ENCODE measurements around the gene EDEM2. TPM values are rescaled to one million over a fixed set of nuclear protein-coding genes. Genes with fewer than 3 reads are reported as not detected.

EDEM2 gene
- total RNA-seq, 4 donors from 2014 or later, result 7.2 to 12.2 (median 9.5) TPM

- Histone ChIP-seq H3K4me1 (no peaks in the 10 kb centered on the region), H3K36me3 (no peaks in the 10 kb centered on the region), H3K4me3 (no peak overlapping the region), H3K27ac (no peak overlapping the region), H3K9me3 (no peaks in the 10 kb centered on the region), H3K27me3 (no peaks in the 10 kb centered on the region)
- no peak for DNase-seq
- in situ Hi-C loops (cut with MboI; ENCODE audit: low sequenced_read_pairs in 4 of 4) (no loop called here), intact Hi-C loops (cut with DNase I; ENCODE audit: low total_unique reads) (no loop called here)
- TF ChIP-seq, protein P1, sequence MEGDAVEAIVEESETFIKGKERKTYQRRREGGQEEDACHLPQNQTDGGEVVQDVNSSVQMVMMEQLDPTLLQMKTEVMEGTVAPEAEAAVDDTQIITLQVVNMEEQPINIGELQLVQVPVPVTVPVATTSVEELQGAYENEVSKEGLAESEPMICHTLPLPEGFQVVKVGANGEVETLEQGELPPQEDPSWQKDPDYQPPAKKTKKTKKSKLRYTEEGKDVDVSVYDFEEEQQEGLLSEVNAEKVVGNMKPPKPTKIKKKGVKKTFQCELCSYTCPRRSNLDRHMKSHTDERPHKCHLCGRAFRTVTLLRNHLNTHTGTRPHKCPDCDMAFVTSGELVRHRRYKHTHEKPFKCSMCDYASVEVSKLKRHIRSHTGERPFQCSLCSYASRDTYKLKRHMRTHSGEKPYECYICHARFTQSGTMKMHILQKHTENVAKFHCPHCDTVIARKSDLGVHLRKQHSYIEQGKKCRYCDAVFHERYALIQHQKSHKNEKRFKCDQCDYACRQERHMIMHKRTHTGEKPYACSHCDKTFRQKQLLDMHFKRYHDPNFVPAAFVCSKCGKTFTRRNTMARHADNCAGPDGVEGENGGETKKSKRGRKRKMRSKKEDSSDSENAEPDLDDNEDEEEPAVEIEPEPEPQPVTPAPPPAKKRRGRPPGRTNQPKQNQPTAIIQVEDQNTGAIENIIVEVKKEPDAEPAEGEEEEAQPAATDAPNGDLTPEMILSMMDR (IDR thresholded peaks at IDR 0.05 in 4 of 5, conservative IDR thresholded peaks at IDR 0.05 in 1 of 5), result no peak
- no peak for TF ChIP-seq POLR2A (IDR thresholded peaks at IDR 0.05)
- no peak for ATAC-seq
Observed at GRCh38 chr20:35181731-35182130, 34.6 kb upstream of the EDEM2 start.

- H3K27me3 ChIP-seq, result peaks cover 0 to 4% (median 0%) of the 10 kb centered on the region in 3 donors
- H3K9me3 ChIP-seq, result no peaks in the 10 kb centered on the region
- intact Hi-C loops (cut with DNase I; ENCODE audit: low total_unique reads), result no loop called here
- no peak overlapping the region for H3K4me3 ChIP-seq
- in situ Hi-C loops (cut with MboI; ENCODE audit: low sequenced_read_pairs in 4 of 4), result no loop called here
- no peaks in the 10 kb centered on the region for H3K36me3 ChIP-seq
- no peak overlapping the region for H3K27ac ChIP-seq
- DNase-seq (no peak), ATAC-seq (no peak)
- TF ChIP-seq, protein P1 (IDR thresholded peaks at IDR 0.05 in 4 of 5, conservative IDR thresholded peaks at IDR 0.05 in 1 of 5), result no peak
- no peak for TF ChIP-seq POLR2A (IDR thresholded peaks at IDR 0.05)
- no peaks in the 10 kb centered on the region for H3K4me1 ChIP-seq
Observed at GRCh38 chr20:35180266-35180665, 33.1 kb upstream of the EDEM2 start.

GRCh38 chr20:35179292-35180212 lies 32.4 kb upstream of the EDEM2 start:
- DNase-seq (no peak), ATAC-seq (no peak)
- H3K4me3 ChIP-seq, result no peak overlapping the region
- H3K4me1 ChIP-seq, result no peaks in the 10 kb centered on the region
- intact Hi-C loops (cut with DNase I; ENCODE audit: low total_unique reads), result no loop called here
- in situ Hi-C loops (cut with MboI; ENCODE audit: low sequenced_read_pairs in 4 of 4), result no loop called here
- peaks cover 0 to 4% (median 0%) of the 10 kb centered on the region in 3 donors for H3K27me3 ChIP-seq
- no peaks in the 10 kb centered on the region for H3K36me3 ChIP-seq
- TF ChIP-seq, protein P1 (IDR thresholded peaks at IDR 0.05 in 4 of 5, conservative IDR thresholded peaks at IDR 0.05 in 1 of 5), result no peak
- TF ChIP-seq POLR2A (IDR thresholded peaks at IDR 0.05), result no peak
- H3K27ac ChIP-seq, result no peak overlapping the region
- H3K9me3 ChIP-seq, result no peaks in the 10 kb centered on the region

DNA sequence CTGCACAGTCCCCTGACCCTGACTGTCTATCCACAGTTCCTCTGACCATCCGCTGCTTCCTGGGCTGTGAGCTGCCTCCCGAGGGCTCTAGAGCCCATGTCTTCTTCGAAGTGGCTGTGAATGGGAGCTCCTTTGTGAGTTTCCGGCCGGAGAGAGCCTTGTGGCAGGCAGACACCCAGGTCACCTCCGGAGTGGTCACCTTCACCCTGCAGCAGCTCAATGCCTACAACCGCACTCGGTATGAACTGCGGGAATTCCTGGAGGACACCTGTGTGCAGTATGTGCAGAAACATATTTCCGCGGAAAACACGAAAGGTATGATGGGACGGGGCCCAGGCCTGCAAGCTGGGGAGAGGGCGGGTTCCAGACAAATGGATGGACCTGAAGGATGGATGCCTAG lies 29.0 kb upstream of the EDEM2 start:
- H3K27me3 ChIP-seq, result peaks cover 0 to 4% (median 0%) of the 10 kb centered on the region in 3 donors
- intact Hi-C loops (cut with DNase I; ENCODE audit: low total_unique reads) (no loop called here), in situ Hi-C loops (cut with MboI; ENCODE audit: low sequenced_read_pairs in 4 of 4) (no loop called here)
- TF ChIP-seq, protein P1 (IDR thresholded peaks at IDR 0.05 in 4 of 5, conservative IDR thresholded peaks at IDR 0.05 in 1 of 5), result no peak
- no peak for TF ChIP-seq POLR2A (IDR thresholded peaks at IDR 0.05)
- DNase-seq, result no peak
- H3K4me3 ChIP-seq, result no peak overlapping the region
- H3K9me3 ChIP-seq, result no peaks in the 10 kb centered on the region
- no peak overlapping the region for H3K27ac ChIP-seq
- no peak for ATAC-seq
- H3K4me1 ChIP-seq, result no peaks in the 10 kb centered on the region
- H3K36me3 ChIP-seq, result no peaks in the 10 kb centered on the region

Measured in gastrocnemius medialis (tissue), 4 donors.